IPS-20b (cell line): ENCODE results near the gene ANO4.

Experiments used
- H3K27ac ChIP-seq: one replicate; pipeline ENCODE4 v1.5.1; 2013; ENCODE audit warnings: low read length
- H3K27me3 ChIP-seq: 2 replicates; pipeline ENCODE4 v1.6.1; 2013; ENCODE audit warnings: mild to moderate bottlenecking, low read length, inconsistent platforms; ENCODE audit not compliant: insufficient read depth
- H3K36me3 ChIP-seq: 2 replicates; pipeline ENCODE4 v1.6.1; 2013; ENCODE audit warnings: low read depth, mild to moderate bottlenecking, inconsistent platforms, low read length, moderate library complexity; ENCODE audit not compliant: insufficient read depth
- H3K4me1 ChIP-seq: 2 replicates; pipeline ENCODE4 v1.6.1; 2013; ENCODE audit warnings: mild to moderate bottlenecking, control low read depth, inconsistent platforms, low read length, moderate library complexity; ENCODE audit not compliant: insufficient read depth
- H3K4me3 ChIP-seq: 2 replicates; pipeline ENCODE4 v1.5.1; 2013; ENCODE audit warnings: mild to moderate bottlenecking, low read length, inconsistent platforms
- H3K9ac ChIP-seq: 2 replicates; pipeline ENCODE4 v1.6.1; 2013; ENCODE audit warnings: low read depth, mild to moderate bottlenecking, inconsistent platforms, low read length, moderate library complexity
- H3K9me3 ChIP-seq: 2 replicates; pipeline ENCODE4 v1.6.1; 2013; ENCODE audit warnings: mild to moderate bottlenecking, low read depth, low read length, inconsistent platforms; ENCODE audit not compliant: insufficient read depth

ANO4 gene

DNA sequence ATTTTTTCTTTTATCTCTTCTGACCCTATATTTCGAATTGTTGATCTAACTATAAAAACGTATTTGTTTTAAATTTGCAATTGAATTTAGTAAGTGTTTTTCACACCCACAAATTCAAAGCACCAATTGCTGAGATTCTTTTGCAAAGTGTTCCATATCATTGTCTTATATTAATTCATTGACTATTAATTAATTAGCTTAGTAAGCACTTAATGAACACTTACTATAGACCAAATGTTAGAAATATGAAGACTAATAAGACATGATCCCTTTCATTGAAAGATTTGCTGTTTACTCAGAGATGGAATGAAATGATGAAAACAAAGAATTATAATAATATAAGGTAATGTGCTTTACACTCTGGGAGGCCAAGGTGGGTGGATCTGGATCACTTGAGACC lies 14.2 kb downstream of the ANO4 start:
- H3K27me3 ChIP-seq: no peaks in the 10 kb centered on the region
- no peaks in the 10 kb centered on the region for H3K9me3 ChIP-seq
- H3K4me1 ChIP-seq: no peaks in the 10 kb centered on the region
- no peaks in the 10 kb centered on the region for H3K36me3 ChIP-seq
- no peak overlapping the region for H3K4me3 ChIP-seq
- H3K9ac ChIP-seq: no peak overlapping the region
- no peak overlapping the region for H3K27ac ChIP-seq

DNA sequence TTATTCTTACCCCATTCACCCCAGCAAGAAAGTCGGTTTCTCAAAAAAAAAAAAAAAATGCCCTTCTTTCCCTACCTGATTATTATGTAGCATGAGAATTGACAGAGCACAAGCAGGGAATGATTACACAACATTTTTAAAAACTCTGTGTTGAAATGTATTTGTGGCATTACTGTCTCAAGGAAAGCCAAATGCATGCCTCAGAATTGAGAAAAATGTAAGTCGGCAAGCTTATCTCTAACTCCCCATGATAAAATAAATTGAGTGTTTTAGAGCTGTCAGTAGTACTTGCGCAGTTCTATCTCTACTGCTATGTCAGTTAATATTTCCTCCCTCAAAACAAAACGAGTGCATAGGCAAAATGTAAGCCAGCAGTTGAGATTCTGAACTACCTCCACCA lies 25.7 kb downstream of the ANO4 start:
- no peak overlapping the region for H3K9ac ChIP-seq
- H3K9me3 ChIP-seq: no peaks in the 10 kb centered on the region
- H3K4me3 ChIP-seq: no peak overlapping the region
- no peaks in the 10 kb centered on the region; the same call in 1 of the 2 replicates for H3K4me1 ChIP-seq
- H3K36me3 ChIP-seq: no peaks in the 10 kb centered on the region
- H3K27me3 ChIP-seq: no peaks in the 10 kb centered on the region
- no peak overlapping the region for H3K27ac ChIP-seq

DNA sequence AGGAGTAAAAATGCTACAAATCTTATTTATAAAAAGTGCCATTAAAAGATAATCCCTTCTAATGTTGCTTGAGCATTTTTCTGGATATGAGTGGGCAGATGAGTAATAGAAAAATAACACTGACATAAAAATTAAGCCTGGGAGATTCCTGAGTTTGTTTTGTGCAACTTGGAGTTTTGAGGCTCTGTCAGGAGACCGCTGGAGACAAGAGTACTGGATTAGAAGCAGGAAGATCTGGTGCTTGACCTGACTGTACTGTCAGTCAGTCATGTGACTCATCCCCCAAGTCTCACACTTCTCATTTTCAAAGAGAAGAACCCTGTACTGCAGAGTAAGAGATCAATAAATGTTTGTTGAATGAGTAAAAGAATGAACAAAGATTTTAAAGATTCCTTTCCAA lies 29.4 kb downstream of the ANO4 start:
- Histone ChIP-seq H3K36me3 (no peaks in the 10 kb centered on the region), H3K27me3 (no peaks in the 10 kb centered on the region), H3K4me3 (no peak overlapping the region), H3K9me3 (no peaks in the 10 kb centered on the region), H3K27ac (no peak overlapping the region), H3K9ac (no peak overlapping the region), H3K4me1 (no peaks in the 10 kb centered on the region; the same call in 1 of the 2 replicates)

DNA sequence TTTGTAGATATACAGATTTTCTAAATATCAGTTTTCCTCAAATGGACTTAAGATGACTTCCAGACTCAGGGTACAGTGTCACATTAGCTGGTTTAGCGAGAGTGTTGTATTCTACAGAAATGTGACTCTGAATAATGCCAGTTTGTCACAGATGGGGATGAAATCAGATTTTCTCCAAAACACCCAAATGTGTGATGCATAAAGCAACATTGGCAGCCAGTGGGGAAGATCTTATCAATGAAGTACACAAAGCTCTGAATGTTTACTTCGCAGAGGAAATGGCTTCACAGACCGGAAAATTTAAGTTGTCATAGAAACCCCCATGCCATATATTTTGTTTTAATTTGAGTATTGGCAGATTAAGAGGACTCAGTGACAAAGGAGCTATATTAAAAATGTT lies 29.9 kb downstream of the ANO4 start:
- H3K36me3 ChIP-seq: no peaks in the 10 kb centered on the region
- H3K27ac ChIP-seq: no peak overlapping the region
- no peaks in the 10 kb centered on the region for H3K9me3 ChIP-seq
- H3K4me3 ChIP-seq: no peak overlapping the region
- no peak overlapping the region for H3K9ac ChIP-seq
- no peaks in the 10 kb centered on the region for H3K27me3 ChIP-seq
- no peaks in the 10 kb centered on the region; the same call in none of the 2 replicates for H3K4me1 ChIP-seq

DNA sequence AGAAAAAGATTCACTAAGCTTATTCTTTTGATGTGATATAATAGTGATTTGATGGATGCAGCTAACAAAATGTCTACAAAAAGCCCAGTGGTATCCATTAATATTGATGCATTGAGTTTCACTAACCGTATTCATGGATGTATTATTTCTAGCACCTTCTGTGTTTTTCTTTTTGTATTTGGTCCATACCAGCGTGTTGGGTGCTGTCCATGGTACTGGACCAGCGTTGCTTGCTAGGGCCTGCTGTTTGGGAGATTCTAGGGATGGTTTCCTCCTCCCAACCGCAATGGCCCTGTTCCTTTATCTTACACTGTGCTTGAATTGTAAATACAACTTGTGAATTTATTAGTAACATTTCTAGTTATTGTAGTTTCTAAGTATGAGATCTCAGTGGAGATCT lies 31.7 kb downstream of the ANO4 start:
- peaks cover 4% of the 10 kb centered on the region for H3K4me1 ChIP-seq
- H3K4me3 ChIP-seq: no peak overlapping the region
- no peaks in the 10 kb centered on the region for H3K36me3 ChIP-seq
- H3K27ac ChIP-seq: no peak overlapping the region
- no peaks in the 10 kb centered on the region for H3K27me3 ChIP-seq
- no peak overlapping the region for H3K9ac ChIP-seq
- H3K9me3 ChIP-seq: no peaks in the 10 kb centered on the region

DNA sequence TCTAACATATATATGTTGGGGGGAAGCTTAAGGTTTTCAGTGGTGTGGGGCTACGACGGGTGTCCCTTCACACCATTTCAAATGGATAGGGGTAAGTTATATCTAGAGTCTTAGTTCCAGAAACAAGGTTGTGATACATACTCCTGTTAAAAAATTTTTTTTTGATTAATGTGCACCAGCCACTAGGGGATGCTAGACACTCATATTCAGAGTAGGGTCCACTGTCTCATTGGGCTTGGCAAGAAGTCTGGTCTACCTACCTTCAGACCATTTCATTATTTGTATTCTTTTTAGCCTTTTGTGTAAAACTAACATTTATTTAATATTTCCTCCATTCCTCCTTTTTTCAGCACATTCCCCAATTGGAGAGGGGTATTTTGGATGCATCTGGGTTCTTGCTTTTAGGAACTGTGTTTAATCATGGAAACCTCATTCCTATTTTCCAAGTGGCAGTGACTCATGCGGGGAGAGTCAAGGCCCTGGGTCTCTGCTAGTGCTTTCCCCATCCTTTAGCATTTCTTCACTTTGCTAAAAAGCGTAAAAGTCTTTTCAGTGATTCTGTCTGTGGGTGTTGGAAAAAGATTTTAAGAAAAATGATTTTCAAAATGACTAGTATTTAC lies 33.4 kb downstream of the ANO4 start:
- Histone ChIP-seq H3K9me3 (no peaks in the 10 kb centered on the region), H3K27ac (no peak overlapping the region), H3K4me3 (no peak overlapping the region), H3K4me1 (peaks cover 4% of the 10 kb centered on the region), H3K9ac (no peak overlapping the region), H3K27me3 (no peaks in the 10 kb centered on the region), H3K36me3 (no peaks in the 10 kb centered on the region)

DNA sequence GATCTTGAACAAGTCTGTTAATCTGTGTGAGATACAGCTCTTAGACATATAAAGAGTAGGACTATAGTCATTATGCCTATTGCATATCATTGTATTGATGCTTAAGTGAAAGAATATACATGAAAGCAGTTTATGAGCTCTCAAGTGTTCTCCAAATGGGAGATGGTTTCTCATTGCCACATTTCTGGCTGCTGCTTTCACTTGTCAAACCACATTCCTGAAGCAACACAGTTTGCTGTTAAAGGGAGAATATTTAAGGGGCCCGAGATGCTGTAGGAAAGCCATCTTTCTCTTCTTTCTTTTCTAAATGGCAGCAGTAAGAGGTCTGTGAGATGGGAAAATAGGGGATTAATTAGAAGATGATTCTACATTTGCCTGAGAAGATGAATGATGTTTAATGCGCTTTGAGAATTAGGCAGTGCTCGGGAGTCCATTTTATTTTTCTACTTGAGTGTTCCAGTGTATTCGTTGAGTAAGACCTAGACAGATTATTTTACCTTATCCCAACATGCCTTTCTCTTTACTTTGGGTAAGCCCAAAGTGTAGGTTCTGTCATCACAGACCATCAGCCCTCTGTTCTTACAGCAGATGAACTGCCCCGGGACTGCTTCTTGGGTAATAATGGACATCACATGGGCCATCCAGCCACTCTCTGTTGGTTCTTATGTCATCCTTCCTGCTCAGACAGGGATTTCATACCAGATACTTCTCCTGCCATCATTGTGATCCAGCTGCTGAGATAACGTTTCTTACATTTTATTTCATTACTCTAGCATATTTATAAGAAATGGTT lies 35.6 kb downstream of the ANO4 start:
- Histone ChIP-seq H3K9me3 (no peaks in the 10 kb centered on the region), H3K27me3 (no peaks in the 10 kb centered on the region), H3K4me3 (no peak overlapping the region), H3K36me3 (no peaks in the 10 kb centered on the region), H3K27ac (no peak overlapping the region), H3K9ac (no peak overlapping the region), H3K4me1 (peaks cover 4% of the 10 kb centered on the region; the same call in 1 of the 2 replicates)

DNA sequence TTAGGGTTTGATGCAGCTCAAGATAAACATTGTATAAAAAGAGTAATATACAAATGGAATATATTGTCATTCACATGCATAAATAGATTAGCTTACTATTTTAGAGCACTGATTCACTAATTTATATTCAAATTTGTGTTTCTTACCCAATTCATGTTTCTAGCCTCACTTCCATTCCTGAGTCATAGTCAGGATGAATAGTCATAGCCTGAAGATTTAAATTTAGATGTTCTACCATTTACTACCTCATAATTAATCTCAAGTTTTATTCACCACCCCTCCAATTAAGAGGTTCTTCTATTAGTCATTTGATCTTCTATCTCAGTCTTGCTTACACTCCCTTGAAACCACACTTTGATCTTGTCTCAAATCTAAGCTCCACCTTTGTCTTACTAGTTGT lies 38.7 kb downstream of the ANO4 start:
- Histone ChIP-seq H3K36me3 (no peaks in the 10 kb centered on the region), H3K4me1 (peaks cover 4% of the 10 kb centered on the region; the same call in 1 of the 2 replicates), H3K27ac (no peak overlapping the region), H3K9me3 (no peaks in the 10 kb centered on the region), H3K9ac (no peak overlapping the region), H3K4me3 (no peak overlapping the region), H3K27me3 (no peaks in the 10 kb centered on the region)

DNA sequence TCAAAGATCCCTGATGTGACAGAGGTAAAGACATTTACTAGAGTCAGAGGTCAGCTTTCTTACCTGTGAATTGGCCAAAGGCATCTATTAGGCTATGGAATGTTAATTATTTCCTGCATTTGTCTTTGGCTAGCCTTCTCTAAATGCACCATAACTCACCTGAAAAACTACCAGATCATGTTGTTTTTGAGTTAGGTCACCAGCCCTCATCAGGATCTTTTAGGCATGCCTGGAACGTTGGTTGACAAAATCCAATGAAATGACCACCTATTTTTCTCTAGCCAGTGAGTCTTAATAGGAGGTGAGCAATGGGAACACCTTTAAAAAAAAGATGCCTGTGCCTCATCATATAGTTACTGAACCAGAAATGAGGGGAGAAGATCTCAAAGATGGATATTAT lies 46.2 kb downstream of the ANO4 start:
- H3K9ac ChIP-seq: no peak overlapping the region
- no peak overlapping the region for H3K27ac ChIP-seq
- no peaks in the 10 kb centered on the region for H3K9me3 ChIP-seq
- H3K36me3 ChIP-seq: no peaks in the 10 kb centered on the region
- H3K27me3 ChIP-seq: no peaks in the 10 kb centered on the region
- H3K4me1 ChIP-seq: no peaks in the 10 kb centered on the region
- no peak overlapping the region for H3K4me3 ChIP-seq

DNA sequence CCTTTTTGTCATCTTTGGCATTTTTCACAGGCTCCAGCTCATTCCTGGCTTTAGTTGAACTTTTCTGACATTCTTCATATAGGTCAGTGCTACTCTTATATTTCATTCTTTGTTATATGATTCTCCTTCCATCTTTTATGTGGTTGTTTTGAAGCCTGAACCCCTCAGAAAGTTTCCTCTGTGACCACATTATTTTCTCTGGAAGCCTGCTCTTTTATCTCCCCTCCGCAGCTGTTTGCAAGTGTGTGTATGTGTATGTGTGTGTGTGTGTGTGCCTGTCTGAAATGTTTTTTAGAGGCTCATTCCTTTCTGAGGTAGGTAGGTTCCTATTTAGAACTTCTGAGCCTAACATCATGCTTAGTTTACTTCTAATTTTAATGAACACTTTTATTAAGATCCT lies 47.6 kb downstream of the ANO4 start:
- H3K9ac ChIP-seq: no peak overlapping the region

DNA sequence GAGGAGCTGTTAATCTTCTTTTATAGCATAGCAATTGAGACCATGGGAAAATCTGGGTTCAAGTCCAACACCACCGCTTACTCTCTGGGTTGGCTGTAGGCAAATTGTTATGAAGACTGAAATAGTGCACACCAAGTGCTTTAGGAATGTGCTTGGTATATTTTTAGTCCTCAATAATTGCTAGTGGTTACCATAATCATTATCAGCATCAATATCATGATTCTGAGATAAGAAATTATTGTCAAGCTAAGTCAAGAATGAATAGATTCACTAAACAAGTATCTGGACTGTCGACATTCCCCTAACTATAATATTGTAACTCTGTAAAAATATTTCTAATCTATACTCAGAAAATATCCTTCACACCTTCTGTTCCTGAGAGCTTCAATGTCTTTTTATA lies 48.5 kb downstream of the ANO4 start:
- Histone ChIP-seq H3K4me3 (no peak overlapping the region), H3K9ac (no peak overlapping the region), H3K27me3 (no peaks in the 10 kb centered on the region), H3K27ac (no peak overlapping the region), H3K36me3 (no peaks in the 10 kb centered on the region), H3K4me1 (no peaks in the 10 kb centered on the region), H3K9me3 (no peaks in the 10 kb centered on the region)

More for the DNA sequence above, 47.6 kb downstream of the ANO4 start:
- H3K4me3 ChIP-seq: no peak overlapping the region
- no peaks in the 10 kb centered on the region for H3K4me1 ChIP-seq
- no peaks in the 10 kb centered on the region for H3K27me3 ChIP-seq
- no peak overlapping the region for H3K27ac ChIP-seq
- no peaks in the 10 kb centered on the region for H3K36me3 ChIP-seq
- H3K9me3 ChIP-seq: no peaks in the 10 kb centered on the region

DNA sequence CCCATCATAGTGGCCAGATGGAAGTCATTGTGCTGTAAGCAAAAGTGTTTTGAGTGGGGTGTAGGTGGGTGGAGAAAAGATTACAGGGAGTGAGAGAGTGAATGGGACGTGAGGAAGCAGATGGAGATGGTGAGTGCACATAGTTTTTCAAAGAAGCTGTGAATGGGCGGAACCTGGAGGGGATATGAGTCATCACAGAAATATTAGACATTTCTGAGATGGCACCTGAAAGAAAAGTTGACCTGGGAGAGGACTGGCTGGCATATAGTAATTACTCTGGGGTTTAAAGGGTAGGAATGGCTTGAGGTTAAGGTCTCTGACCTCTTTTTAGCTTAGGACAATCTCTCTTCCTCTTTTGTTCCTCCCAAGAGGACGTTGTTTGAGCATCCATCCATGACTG lies 50.5 kb downstream of the ANO4 start:
- Histone ChIP-seq H3K9ac (no peak overlapping the region), H3K9me3 (no peaks in the 10 kb centered on the region), H3K27me3 (no peaks in the 10 kb centered on the region), H3K4me3 (no peak overlapping the region), H3K36me3 (no peaks in the 10 kb centered on the region), H3K4me1 (no peaks in the 10 kb centered on the region), H3K27ac (no peak overlapping the region)
